ENCODE measurements around the gene HERPUD1. TPM values are rescaled to one million over a fixed set of nuclear protein-coding genes. Genes with fewer than 3 reads are reported as not detected.

Gene HERPUD1
- total and polyA plus RNA-seq, 2 of the 13 experiments (the other 11 are each of a cell fraction or from before 2014, with no cell fraction given), result 96.2 to 323 TPM

DNA sequence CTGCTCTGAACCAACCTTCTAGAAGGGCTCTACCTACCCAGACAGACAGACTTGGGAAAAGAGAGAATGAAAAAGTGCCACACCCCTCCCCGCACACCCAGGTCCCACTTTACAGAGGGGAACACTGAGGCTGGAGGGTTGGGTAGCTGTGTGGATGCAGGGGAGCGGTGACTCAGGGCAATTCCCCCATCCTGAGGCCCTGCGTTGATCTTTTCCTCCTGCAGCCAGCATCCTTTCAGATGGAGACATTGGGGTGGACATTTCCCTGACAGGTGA, 39.8 kb downstream of the HERPUD1 start (continued):
- TF ChIP-seq, protein P1, sequence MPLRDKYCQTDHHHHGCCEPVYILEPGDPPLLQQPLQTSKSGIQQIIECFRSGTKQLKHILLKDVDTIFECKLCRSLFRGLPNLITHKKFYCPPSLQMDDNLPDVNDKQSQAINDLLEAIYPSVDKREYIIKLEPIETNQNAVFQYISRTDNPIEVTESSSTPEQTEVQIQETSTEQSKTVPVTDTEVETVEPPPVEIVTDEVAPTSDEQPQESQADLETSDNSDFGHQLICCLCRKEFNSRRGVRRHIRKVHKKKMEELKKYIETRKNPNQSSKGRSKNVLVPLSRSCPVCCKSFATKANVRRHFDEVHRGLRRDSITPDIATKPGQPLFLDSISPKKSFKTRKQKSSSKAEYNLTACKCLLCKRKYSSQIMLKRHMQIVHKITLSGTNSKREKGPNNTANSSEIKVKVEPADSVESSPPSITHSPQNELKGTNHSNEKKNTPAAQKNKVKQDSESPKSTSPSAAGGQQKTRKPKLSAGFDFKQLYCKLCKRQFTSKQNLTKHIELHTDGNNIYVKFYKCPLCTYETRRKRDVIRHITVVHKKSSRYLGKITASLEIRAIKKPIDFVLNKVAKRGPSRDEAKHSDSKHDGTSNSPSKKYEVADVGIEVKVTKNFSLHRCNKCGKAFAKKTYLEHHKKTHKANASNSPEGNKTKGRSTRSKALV (CRISPR knock-in tag; IDR thresholded peaks at IDR 0.05), result no peak
- no peak for TF ChIP-seq SMAD3 (CRISPR knock-in tag; IDR thresholded peaks at IDR 0.05)

DNA sequence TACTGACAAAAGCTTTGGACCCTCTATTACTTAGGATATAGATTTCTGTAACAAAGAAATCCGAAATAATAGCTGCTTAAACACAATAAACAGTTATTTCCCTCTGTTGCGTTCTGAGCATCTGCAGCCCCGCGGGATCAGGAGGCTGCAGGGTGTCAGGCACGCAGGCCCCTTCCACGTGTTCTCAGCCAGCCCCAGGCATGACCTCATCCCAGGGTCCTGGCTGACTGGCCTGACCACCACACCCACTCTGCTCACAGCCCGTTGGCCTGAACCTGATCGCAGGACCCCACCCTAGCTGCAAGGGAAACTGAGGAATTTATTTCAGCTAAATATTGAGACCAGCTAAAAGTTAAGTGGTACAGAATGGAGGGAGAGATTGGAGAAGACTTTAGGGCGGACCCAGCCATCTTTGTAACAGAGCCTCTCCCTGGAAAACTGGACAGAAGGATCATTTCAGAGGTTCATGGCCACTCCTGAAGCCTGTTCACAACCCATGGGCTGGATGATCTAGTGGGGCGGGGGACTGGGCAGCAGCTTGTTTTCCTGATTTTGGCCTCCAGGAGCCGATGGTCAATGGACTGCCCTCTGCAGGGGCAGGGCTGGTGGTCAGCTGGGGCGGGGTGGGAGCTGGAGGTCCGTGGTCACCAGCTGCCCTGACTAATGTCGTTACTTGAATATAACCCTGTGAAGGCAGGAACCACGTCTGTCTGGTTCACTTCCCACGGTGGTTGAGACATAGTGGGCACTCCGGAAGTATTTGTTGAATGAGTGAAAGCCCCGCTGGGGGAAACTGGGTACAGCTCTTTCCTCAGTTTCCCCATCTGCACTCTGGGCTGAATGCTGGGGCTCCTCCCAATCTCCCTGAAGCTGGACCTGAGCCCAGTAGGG, 40.7 kb downstream of the HERPUD1 start:
- ChIA-PET CTCF (ENCODE audit: low intra/inter-chr PET ratio, low total read pairs) (no interaction called here), POLR2A (interaction anchor here (1.1 to 2.3 kb wide), 6 partner anchors 11 to 41 kb away, joined by 3 to 11 read pairs (median 6); partner anchors contain the start of genes HERPUD1 and NLRC5)
- Histone ChIP-seq H3K9ac (ENCODE audit: insufficient read depth, low read depth, low read length) (no peak overlapping the region), H3K79me2 (ENCODE audit: insufficient read depth, low read length) (no peaks in the 10 kb centered on the region), H3K27me3 (ENCODE audit: control insufficient read depth in 1 of 2, insufficient read depth in 2 of 2, low read length in 2 of 2) (peaks cover 0 to 22% of the 10 kb centered on the region in 2 experiments; a peak in 2 of 5 replicates), H4K20me1 (ENCODE audit: insufficient read depth, low read length) (no peaks in the 10 kb centered on the region), H3K4me2 (ENCODE audit: low read depth, low read length) (peak overlapping the region; percentile 26; the same call in 1 of the 2 replicates), H3K27ac (ENCODE audit: extremely low read length, insufficient read depth, low read length) (no peak overlapping the region), H3K4me1 (ENCODE audit: insufficient read depth, low read length) (peaks cover 43% of the 10 kb centered on the region), H3K9me3 (ENCODE audit: low read length) (no peaks in the 10 kb centered on the region), H3K4me3 (replicated peaks in 1 of 3; ENCODE audit: insufficient read depth in 1 of 3, low read depth in 2 of 3, low read length in 3 of 3) (peak overlapping the region in 1 of 3 experiments; percentile 15; a peak in 1 of 6 replicates), H2AFZ (ENCODE audit: low read length) (no peak overlapping the region), H3K36me3 (replicated peaks in 1 of 2; ENCODE audit: control insufficient read depth in 1 of 2, insufficient read depth in 2 of 2, low read length in 2 of 2) (no peaks in the 10 kb centered on the region)
- no TSS peak for BruUV-seq (replicated peaks)
- FAIRE-seq (no peak), ATAC-seq (peak; percentile 22), DNase-seq (ENCODE audit: low spot score) (no peak)
- intact Hi-C loops (cut with micrococcal nuclease; ENCODE audit: unreplicated experiment) (no loop called here), in situ Hi-C loops (cut with HindIII; ENCODE audit: extremely low pct_ligation_motif_present, low pct_unique_long_range_greater_than_20kb) (no loop called here)
- WGBS (ENCODE audit: low lambda C conversion rate), result 38% methylated on average over 14 of the region's 18 CpGs
- no peak for TF ChIP-seq ZNF652 (CRISPR knock-in tag; IDR thresholded peaks at IDR 0.05; ENCODE audit: borderline replicate concordance, low read depth)
- TF ChIP-seq ZFX (CRISPR knock-in tag; IDR thresholded peaks at IDR 0.05; ENCODE audit: low read depth), result peak; percentile 51
- TF ChIP-seq, protein P2, sequence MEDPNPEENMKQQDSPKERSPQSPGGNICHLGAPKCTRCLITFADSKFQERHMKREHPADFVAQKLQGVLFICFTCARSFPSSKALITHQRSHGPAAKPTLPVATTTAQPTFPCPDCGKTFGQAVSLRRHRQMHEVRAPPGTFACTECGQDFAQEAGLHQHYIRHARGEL (CRISPR knock-in tag; IDR thresholded peaks at IDR 0.05), result 0 out of 2 replicates have a peak, but pooled peaks have one; percentile 47
- TF ChIP-seq, protein P3, sequence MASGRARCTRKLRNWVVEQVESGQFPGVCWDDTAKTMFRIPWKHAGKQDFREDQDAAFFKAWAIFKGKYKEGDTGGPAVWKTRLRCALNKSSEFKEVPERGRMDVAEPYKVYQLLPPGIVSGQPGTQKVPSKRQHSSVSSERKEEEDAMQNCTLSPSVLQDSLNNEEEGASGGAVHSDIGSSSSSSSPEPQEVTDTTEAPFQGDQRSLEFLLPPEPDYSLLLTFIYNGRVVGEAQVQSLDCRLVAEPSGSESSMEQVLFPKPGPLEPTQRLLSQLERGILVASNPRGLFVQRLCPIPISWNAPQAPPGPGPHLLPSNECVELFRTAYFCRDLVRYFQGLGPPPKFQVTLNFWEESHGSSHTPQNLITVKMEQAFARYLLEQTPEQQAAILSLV (CRISPR knock-in tag; IDR thresholded peaks at IDR 0.05; ENCODE audit: borderline replicate concordance), result no peak
- TF ChIP-seq IKZF4 (CRISPR knock-in tag; IDR thresholded peaks at IDR 0.05; ENCODE audit: borderline replicate concordance, low read depth, not compliant biosample characterization), result no peak
- TF ChIP-seq, protein P4, sequence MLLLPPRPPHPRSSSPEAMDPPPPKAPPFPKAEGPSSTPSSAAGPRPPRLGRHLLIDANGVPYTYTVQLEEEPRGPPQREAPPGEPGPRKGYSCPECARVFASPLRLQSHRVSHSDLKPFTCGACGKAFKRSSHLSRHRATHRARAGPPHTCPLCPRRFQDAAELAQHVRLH (CRISPR knock-in tag; IDR thresholded peaks at IDR 0.05; ENCODE audit: borderline replicate concordance, low read depth), result 0 out of 2 replicates have a peak, but pooled peaks have one; percentile 2
- TF ChIP-seq, protein P5, sequence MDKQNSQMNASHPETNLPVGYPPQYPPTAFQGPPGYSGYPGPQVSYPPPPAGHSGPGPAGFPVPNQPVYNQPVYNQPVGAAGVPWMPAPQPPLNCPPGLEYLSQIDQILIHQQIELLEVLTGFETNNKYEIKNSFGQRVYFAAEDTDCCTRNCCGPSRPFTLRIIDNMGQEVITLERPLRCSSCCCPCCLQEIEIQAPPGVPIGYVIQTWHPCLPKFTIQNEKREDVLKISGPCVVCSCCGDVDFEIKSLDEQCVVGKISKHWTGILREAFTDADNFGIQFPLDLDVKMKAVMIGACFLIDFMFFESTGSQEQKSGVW (CRISPR knock-in tag; IDR thresholded peaks at IDR 0.05; ENCODE audit: borderline replicate concordance), result no peak
- TF ChIP-seq HMG20B (CRISPR knock-in tag; conservative IDR thresholded peaks at IDR 0.05), result no peak
- TF ChIP-seq ZNF792 (CRISPR knock-in tag; IDR thresholded peaks at IDR 0.05), result no peak
- TF ChIP-seq, protein P6, sequence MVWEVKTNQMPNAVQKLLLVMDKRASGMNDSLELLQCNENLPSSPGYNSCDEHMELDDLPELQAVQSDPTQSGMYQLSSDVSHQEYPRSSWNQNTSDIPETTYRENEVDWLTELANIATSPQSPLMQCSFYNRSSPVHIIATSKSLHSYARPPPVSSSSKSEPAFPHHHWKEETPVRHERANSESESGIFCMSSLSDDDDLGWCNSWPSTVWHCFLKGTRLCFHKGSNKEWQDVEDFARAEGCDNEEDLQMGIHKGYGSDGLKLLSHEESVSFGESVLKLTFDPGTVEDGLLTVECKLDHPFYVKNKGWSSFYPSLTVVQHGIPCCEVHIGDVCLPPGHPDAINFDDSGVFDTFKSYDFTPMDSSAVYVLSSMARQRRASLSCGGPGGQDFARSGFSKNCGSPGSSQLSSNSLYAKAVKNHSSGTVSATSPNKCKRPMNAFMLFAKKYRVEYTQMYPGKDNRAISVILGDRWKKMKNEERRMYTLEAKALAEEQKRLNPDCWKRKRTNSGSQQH (CRISPR knock-in tag; IDR thresholded peaks at IDR 0.05; ENCODE audit: low read depth), result no peak
- TF ChIP-seq ETV6 (CRISPR knock-in tag; conservative IDR thresholded peaks at IDR 0.05), result no peak
- no peak for TF ChIP-seq HDAC2 (CRISPR knock-in tag; IDR thresholded peaks at IDR 0.05)
